GM12878 (cell line): ENCODE results near the gene ZNF548.

Experiments
- CHD2 ChIP-seq: IDR thresholded peaks from 2 replicates; pipeline ENCODE4 v1.6.1; 2011; ENCODE audit warnings: low read depth, low read length, improper control_type of control experiment, borderline replicate concordance
- FOXM1 ChIP-seq: IDR thresholded peaks from 2 replicates; pipeline ENCODE4 v1.6.1; 2012; ENCODE audit warnings: low read depth, mild to moderate bottlenecking, inconsistent platforms, low read length, moderate library complexity
- GABPA ChIP-seq: IDR thresholded peaks from 2 replicates; pipeline ENCODE4 v1.6.1; 2014; ENCODE audit warnings: antibody characterized with exemption, low read depth, mild to moderate bottlenecking, inconsistent platforms
- STAT3 ChIP-seq: IDR thresholded peaks from 2 replicates; pipeline ENCODE4 v1.6.1; 2011; ENCODE audit warnings: low read depth, low read length, improper control_type of control experiment
- ZNF24 ChIP-seq: fragments of 450-650 bp; IDR thresholded peaks from 2 replicates; pipeline ENCODE4 v1.6.1; 2017; ENCODE audit warnings: antibody characterized with exemption, mild to moderate bottlenecking
- ZNF274 ChIP-seq: IDR thresholded peaks from one replicate; pipeline ENCODE4 v1.8.0; 2011; ENCODE audit not compliant: insufficient read length, insufficient read depth
- TF ChIP-seq, protein P1 (sequence below), 3 experiments: IDR thresholded peaks in 2 of 3; conservative IDR thresholded peaks in 1 of 3; 2 replicates each; pipeline ENCODE4 v1.5.1; 2011; ENCODE audit warnings: low read depth in 3 of 3, low read length in 3 of 3, mild to moderate bottlenecking in 3 of 3, control low read depth in 2 of 3, moderate library complexity in 2 of 3, inconsistent platforms in 1 of 3, mixed read lengths in 1 of 3; ENCODE audit not compliant: control insufficient read depth in 2 of 3, insufficient read depth in 1 of 3; ENCODE audit errors: extremely low read depth in 1 of 3

DNA sequence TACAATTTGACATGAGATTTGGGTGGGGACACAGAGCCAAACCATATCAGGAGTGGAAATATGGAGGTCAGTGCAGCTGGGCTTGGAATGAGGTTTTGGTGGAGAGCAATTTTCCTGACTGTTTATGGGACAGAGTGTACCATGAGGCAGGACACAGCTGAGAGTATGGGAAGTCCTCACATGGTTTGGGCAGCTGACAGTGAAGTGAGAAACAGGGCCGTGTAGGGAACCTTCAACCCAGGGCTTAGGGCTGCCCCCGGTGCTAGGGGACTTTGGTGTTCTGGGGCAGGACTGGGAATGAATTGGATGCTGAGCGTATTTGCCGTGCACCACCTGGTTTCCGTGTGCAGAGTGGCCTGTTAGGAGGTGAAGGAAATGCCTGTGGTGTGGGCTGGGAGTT, 6.1 kb downstream of the ZNF548 start:
- TF ChIP-seq FOXM1 = no peak
- no peak for TF ChIP-seq ZNF24
- TF ChIP-seq, protein P1, sequence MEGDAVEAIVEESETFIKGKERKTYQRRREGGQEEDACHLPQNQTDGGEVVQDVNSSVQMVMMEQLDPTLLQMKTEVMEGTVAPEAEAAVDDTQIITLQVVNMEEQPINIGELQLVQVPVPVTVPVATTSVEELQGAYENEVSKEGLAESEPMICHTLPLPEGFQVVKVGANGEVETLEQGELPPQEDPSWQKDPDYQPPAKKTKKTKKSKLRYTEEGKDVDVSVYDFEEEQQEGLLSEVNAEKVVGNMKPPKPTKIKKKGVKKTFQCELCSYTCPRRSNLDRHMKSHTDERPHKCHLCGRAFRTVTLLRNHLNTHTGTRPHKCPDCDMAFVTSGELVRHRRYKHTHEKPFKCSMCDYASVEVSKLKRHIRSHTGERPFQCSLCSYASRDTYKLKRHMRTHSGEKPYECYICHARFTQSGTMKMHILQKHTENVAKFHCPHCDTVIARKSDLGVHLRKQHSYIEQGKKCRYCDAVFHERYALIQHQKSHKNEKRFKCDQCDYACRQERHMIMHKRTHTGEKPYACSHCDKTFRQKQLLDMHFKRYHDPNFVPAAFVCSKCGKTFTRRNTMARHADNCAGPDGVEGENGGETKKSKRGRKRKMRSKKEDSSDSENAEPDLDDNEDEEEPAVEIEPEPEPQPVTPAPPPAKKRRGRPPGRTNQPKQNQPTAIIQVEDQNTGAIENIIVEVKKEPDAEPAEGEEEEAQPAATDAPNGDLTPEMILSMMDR (IDR thresholded peaks at IDR 0.05 in 2 of 3, conservative IDR thresholded peaks at IDR 0.05 in 1 of 3; ENCODE audit: control insufficient read depth in 2 of 3, extremely low read depth in 1 of 3, insufficient read depth in 1 of 3, low read depth in 3 of 3, low read length in 3 of 3) = no peak
- no peak for TF ChIP-seq ZNF274
- no peak for TF ChIP-seq CHD2
- no peak for TF ChIP-seq GABPA
- TF ChIP-seq STAT3 = no peak
